ENCODE measurements around the gene SNX8.

Gene SNX8

GRCh38 chr7:2244404-2244995 lies 69.7 kb downstream of the SNX8 start:
- no peak for DNase-seq (ENCODE audit: low read depth in 2 of 2)

DNA sequence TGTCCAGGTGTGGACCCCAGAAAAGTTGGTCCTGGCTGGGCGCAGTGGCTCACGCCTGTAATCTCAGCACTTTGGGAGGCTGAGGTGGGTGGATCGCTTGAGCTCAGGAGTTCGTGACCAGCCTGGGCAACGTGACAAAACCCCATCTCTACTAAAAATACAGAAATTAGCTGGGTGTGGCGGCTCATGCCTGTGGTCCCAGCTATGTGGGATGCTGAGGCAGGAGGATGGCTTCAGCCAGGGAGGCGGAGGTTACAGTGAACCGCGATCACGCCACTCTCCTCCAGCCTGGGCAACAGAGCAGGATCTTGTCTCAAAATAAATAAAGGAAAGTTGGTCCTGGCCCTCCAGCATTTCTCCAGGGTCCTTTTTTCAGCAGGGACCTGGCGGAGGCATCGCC lies 70.8 kb downstream of the SNX8 start:
- DNase-seq (ENCODE audit: low read depth in 2 of 2) = no peak

GRCh38 chr7:2242541-2243429 lies 71.5 kb downstream of the SNX8 start:
- no peak for DNase-seq (ENCODE audit: low read depth in 2 of 2)

GRCh38 chr7:2241580-2242540 lies 72.4 kb downstream of the SNX8 start, which contains the start of the genes MRM2 and NUDT1:
Gene MRM2 (minus strand): TSS chr7:2242205. CDS start chr7:2242169, 36 bp downstream.
Gene NUDT1 (plus strand): TSS chr7:2242226. CDS start chr7:2244575, 2,349 bp downstream.
- peak; percentile 12 to 24 for DNase-seq (ENCODE audit: low read depth in 2 of 2)

- no peak for DNase-seq (ENCODE audit: low read depth in 2 of 2)
Observed at GRCh38 chr7:2239242-2239641, 75.0 kb downstream of the SNX8 start.

DNA sequence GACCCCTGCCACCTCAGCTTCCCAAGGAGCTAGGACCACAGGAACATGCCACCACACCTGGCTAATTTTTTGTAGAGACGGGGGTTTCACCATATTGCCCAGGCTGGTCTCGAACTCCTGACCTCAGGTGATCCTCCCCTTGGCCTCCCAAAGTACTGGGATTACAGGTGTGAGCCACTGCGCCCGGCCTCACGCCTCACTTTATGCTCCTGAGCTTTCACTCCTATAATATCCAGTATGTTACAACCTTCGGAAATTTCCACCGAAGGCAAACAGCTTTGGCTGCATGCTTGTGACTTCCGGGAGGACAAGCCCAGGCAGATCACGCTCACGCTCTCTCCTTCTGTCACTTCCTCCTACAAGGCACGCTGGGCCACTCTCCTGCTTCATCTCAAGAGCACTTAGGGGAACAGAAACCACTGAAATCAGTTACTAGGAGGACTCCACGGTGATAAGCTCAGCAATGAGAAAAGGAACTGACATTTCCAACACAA lies 77.1 kb downstream of the SNX8 start:
- no peak for DNase-seq (ENCODE audit: low read depth in 2 of 2)

GRCh38 chr7:2233926-2234325 lies 80.3 kb downstream of the SNX8 start:
- no peak for DNase-seq (ENCODE audit: low read depth in 2 of 2)

- DNase-seq (ENCODE audit: low read depth in 2 of 2) = peak; percentile 73 to 76
Observed at GRCh38 chr7:2232766-2233520, 81.3 kb downstream of the SNX8 start, which contains the start of gene MAD1L1. Gene MAD1L1 (minus strand): TSS chr7:2232945. CDS start chr7:2230133, 2,812 bp downstream.

- DNase-seq (ENCODE audit: low read depth in 2 of 2) = no peak
Observed at GRCh38 chr7:2231992-2232765, 82.1 kb downstream of the SNX8 start.

GRCh38 chr7:2230882-2231281 lies 83.4 kb downstream of the SNX8 start:
- no peak for DNase-seq (ENCODE audit: low read depth in 2 of 2)

- DNase-seq (ENCODE audit: low read depth in 2 of 2) = no peak
Observed at GRCh38 chr7:2230226-2230625, 84.0 kb downstream of the SNX8 start.

DNA sequence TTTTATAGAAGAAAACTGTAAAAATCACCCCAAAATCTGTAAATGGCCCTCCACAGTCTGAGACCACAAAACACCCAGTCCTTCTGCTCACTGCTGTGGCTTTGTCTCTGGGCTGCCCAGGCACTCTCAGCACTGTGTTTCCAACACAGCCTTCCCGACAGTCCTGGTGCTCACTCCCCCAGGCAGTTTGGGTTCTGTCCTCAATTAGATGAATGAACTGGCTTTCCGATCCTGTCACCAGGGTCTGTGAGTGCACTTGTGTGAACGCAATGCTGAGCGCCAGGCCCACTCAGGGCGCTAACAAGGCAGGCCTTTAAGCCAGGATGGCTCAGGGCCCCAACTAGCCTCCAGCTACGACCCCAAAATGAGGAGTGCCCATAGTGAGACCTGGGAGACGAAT lies 84.8 kb downstream of the SNX8 start:
- DNase-seq (ENCODE audit: low read depth in 2 of 2) = no peak

DNA sequence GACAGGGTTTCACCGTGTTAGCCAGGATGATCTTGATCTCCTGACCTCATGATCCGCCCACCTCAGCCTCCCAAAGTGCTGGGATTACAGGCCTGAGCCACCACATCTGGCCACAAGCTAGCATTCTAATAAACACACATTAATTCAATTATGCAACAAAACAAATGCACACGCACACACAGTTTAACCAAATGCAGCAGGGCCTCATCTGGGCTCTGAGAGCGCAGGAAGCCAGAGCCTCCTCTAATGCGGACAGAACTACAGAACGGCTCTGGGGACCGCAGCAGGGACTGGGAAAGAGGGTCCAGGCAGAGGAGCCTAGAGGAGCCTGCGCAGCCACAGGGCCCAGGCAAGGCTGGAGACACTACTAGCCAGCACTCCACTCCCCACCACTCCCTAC lies 85.3 kb downstream of the SNX8 start:
- no peak for DNase-seq (ENCODE audit: low read depth in 2 of 2)

DNA sequence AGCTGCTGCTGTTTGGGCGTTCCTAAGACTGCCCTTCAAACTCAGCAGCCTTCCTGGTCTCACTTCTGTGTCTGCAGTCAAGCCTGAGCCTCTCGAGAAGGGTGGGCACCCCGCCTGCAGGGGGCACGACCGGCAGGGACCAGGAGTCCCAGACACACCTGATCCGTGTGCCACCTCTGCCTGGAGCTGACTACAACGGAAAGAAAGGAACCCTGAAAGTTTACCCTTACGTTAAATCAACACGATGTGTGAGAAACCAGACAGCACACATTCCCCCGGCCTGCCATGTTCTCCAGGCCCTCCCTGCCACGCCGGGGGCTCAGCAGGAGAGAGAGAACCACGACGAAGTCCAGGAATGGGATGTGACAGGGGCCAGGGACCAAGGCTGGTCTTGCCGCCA lies 86.5 kb downstream of the SNX8 start:
- no peak for DNase-seq (ENCODE audit: low read depth in 2 of 2)

GRCh38 chr7:2225830-2226229 lies 88.4 kb downstream of the SNX8 start:
- no peak for DNase-seq (ENCODE audit: low read depth in 2 of 2)

DNA sequence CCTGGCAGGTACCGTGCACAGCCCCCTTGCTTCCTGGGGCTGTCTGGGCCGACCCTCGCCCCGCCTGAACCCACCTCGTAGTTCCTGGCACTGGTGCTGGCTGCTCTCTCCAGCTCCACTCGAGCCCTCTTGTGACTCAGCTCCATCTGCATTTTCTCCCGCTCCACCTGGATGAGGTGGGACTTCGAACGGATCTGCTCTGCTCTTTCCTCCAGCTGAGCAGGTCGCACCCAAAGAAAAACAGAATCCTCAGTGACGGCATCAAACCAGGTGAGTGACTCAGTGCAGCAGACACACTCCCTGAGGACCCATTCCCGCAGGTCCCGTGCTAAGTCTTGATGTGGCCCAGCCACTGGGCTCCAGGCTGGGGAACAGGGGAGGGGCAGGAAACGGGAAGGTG lies 88.9 kb downstream of the SNX8 start:
- DNase-seq (ENCODE audit: low read depth in 2 of 2) = no peak

GRCh38 chr7:2224934-2225333 lies 89.3 kb downstream of the SNX8 start:
- DNase-seq (ENCODE audit: low read depth in 2 of 2) = no peak

DNA sequence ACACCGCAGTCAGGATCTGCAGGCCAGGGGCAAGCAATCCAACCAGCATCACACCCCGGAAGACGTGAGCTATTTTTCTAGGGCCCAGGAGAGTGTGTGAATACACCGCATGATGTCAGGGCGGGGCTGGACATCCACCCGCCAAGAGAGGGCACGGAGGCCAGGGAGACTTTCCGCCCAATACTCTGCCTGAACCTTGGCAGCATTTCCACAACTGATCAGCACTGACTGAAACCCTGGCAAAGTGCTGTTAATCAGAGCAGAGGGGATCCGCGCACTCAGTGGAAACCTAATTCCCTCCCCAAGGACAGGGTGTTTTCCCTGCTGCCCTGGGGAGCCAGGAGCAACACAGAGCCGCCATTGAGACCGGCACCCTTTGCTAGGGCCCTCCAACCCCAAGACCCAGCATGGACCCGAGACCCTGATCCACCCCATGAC lies 89.7 kb downstream of the SNX8 start:
- no peak for DNase-seq (ENCODE audit: low read depth in 2 of 2)

- DNase-seq (ENCODE audit: low read depth in 2 of 2) = no peak
Observed at GRCh38 chr7:2223321-2223720, 90.9 kb downstream of the SNX8 start.

DNA sequence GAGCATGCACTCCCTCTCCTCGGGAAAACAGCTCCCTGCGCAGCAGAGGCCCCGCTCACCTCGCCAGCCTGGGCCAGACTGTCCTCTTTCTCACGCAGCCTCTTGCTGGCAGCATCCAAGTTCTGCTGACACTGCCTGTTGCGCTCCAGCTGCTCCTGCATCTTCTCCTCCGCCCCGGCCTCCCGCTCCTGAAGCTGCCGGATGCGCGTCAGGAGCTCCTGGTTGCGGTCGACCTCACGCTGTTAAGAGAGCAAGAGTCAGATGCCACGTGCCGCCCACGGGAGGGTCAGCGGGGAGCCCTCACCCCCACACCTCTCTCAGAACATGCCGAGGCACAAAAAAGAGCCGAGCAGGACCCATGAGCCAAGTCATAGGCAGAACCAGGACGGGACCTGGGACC lies 91.7 kb downstream of the SNX8 start:
- DNase-seq (ENCODE audit: low read depth in 2 of 2) = no peak

Data from fibroblast of skin of left biceps (primary cell).